CD4-positive, alpha-beta T cell (primary cell): ENCODE results near the gene IDS. TPM values are rescaled to one million over a fixed set of nuclear protein-coding genes. Genes with fewer than 3 reads are reported as not detected.
"Not testable (repeated sequence)": the region's sequence is repeated elsewhere in the genome, so short reads cannot be mapped to it uniquely, and the experiment has no call there.

Source experiments
- ATAC-seq: fragments of 200-7000 bp; cut with Tn5 transposase; one replicate; pipeline ENCODE4 v1.10.0; 2022; ENCODE audit warnings: mild to moderate bottlenecking; ENCODE audit not compliant: poor library complexity
- CTCF ChIA-PET: fragments of 350-600 bp; sonication (Branson Sonifier 250); formaldehyde crosslinking; loops from one replicate; lab custom pipeline; 2021; ENCODE audit warnings: antibody characterized with exemption, inconsistent platforms; lab: Charles Lee
- POLR2A ChIA-PET: fragments of 350-600 bp; sonication (Branson Sonifier 250); formaldehyde crosslinking; loops from one replicate; lab custom pipeline; 2021; ENCODE audit warnings: antibody characterized with exemption, inconsistent platforms; lab: Charles Lee
- DNase-seq, 14 experiments: peaks; one replicate each; pipeline ENCODE4 v3.0.0-alpha.2; 2013 to 2020; ENCODE audit warnings: mixed read lengths in 2 of 14
- H3K27ac ChIP-seq, 2 donors: one replicate each; pipeline versions ENCODE4 v1.5.1 to v1.7.0; 2013; ENCODE audit warnings: low read length in 2 of 2, low read depth in 1 of 2, mild to moderate bottlenecking in 1 of 2
- H3K27me3 ChIP-seq, 2 experiments: 1 replicate in 1 of 2; 2 replicates in 1 of 2; pipeline versions ENCODE4 v1.6.1 to v1.7.0; 2013; ENCODE audit warnings: low read length in 2 of 2, control low read depth in 1 of 2, mild to moderate bottlenecking in 1 of 2, moderate library complexity in 1 of 2; ENCODE audit not compliant: insufficient read depth in 2 of 2, control insufficient read depth in 1 of 2
- H3K36me3 ChIP-seq: one replicate; pipeline ENCODE4 v1.6.1; 2013; ENCODE audit warnings: low read length, control low read depth; ENCODE audit not compliant: insufficient read depth
- H3K4me1 ChIP-seq: one replicate; pipeline ENCODE4 v1.6.1; 2013; ENCODE audit warnings: low read length, control low read depth; ENCODE audit not compliant: insufficient read depth
- H3K4me3 ChIP-seq: one replicate; pipeline ENCODE4 v1.5.1; 2013; ENCODE audit warnings: mild to moderate bottlenecking, low read length, moderate library complexity
- H3K9me3 ChIP-seq, 2 experiments: 1 replicate in 1 of 2; 2 replicates in 1 of 2; pipeline versions ENCODE4 v1.6.1 to v1.7.0; 2013; ENCODE audit warnings: low read length in 2 of 2, mild to moderate bottlenecking in 2 of 2, control low read depth in 1 of 2, moderate library complexity in 1 of 2; ENCODE audit not compliant: control insufficient read depth in 1 of 2, insufficient read depth in 1 of 2
- H3K27ac Mint-ChIP-seq: one replicate; pipeline ENCODE4 v1.8.0; 2020; ENCODE audit warnings: mixed read lengths
- H3K27me3 Mint-ChIP-seq: one replicate; pipeline ENCODE4 v1.8.0; 2021; ENCODE audit warnings: mixed read lengths
- H3K36me3 Mint-ChIP-seq: one replicate; pipeline ENCODE4 v1.8.0; 2021; ENCODE audit warnings: low read depth, mixed read lengths
- H3K4me1 Mint-ChIP-seq: one replicate; pipeline ENCODE4 v1.8.0; 2021; ENCODE audit warnings: low read depth, mixed read lengths
- H3K4me3 Mint-ChIP-seq: one replicate; pipeline ENCODE4 v1.8.0; 2020; ENCODE audit warnings: mild to moderate bottlenecking, mixed read lengths
- H3K9me3 Mint-ChIP-seq: one replicate; pipeline ENCODE4 v1.8.0; 2020; ENCODE audit warnings: mixed read lengths
- CTCF ChIP-seq: fragments of 200-600 bp; IDR thresholded peaks from one replicate; pipeline ENCODE4 v1.8.0; 2022; ENCODE audit warnings: antibody characterized with exemption, mild to moderate bottlenecking
- intact Hi-C, 2 experiments: fragments of 100-400 bp; cut with DNase I in 1 of 2; cut with micrococcal nuclease in 1 of 2; formaldehyde crosslinking; loops; one replicate each; pipeline versions ENCODE4 v1.15.1 to v1.9.0; 2023 to 2025; cut with DNase I, micrococcal nuclease
- total RNA-seq, 174 experiments: library from RNA in 2 of 174; stranded (reverse) in 2 of 174; gene quantifications; one replicate each; pipeline ENCODE4 v1.2.3 and lab custom pipeline; 2021 to 2026

The IDS gene
- total RNA-seq, 2 experiments from 2014 or later, result 256 to 260 TPM

GRCh38 chrX:149502923-149503322, 2.2 kb downstream of the IDS start:
- not testable (repeated sequence) for H3K4me3 ChIP-seq, H3K9me3 Mint-ChIP-seq, ATAC-seq, H3K36me3 Mint-ChIP-seq, H3K9me3 ChIP-seq, H3K27me3 Mint-ChIP-seq, H3K27me3 ChIP-seq, H3K4me3 Mint-ChIP-seq
- Mint-ChIP-seq H3K27ac (peak overlapping the region; percentile 65), H3K4me1 (peaks cover 39% of the 10 kb centered on the region)
- peaks cover 49% of the 10 kb centered on the region for H3K36me3 ChIP-seq
- intact Hi-C loops, result loop anchor here in 1 of 2 experiments (5.0 to 10.0 kb wide), 3 partner anchors 124 to 1588 kb away; partner anchors contain the start of genes FMR1 and MTMR1
- H3K4me1 ChIP-seq, result peaks cover 45% of the 10 kb centered on the region
- ChIA-PET POLR2A (interaction anchor here (5.6 kb wide), 1 partner anchor 37 kb away, joined by 58 read pairs; the partner anchor contains the start of gene EOLA1), CTCF (interaction anchor here (1.6 kb wide), 1 partner anchor 38 kb away, joined by 3 read pairs; the partner anchor contains the start of gene EOLA1)
- DNase-seq, result peak in 3 of 14 experiments; percentile 21 to 43 (median 30)
- peak overlapping the region; percentile 59 to 61 for H3K27ac ChIP-seq

GRCh38 chrX:149499766-149500165, 5.3 kb downstream of the IDS start:
- intact Hi-C loops, result loop anchor here in 1 of 2 experiments (5.0 to 10.0 kb wide), 3 partner anchors 128 to 1585 kb away; partner anchors contain the start of genes FMR1 and MTMR1
- Histone ChIP-seq H3K27me3 (no peaks in the 10 kb centered on the region), H3K4me3 (no peak overlapping the region), H3K4me1 (peaks cover 31% of the 10 kb centered on the region), H3K9me3 (no peaks in the 10 kb centered on the region), H3K27ac (no peak overlapping the region), H3K36me3 (peaks cover 79% of the 10 kb centered on the region)
- no peaks in the 10 kb centered on the region for H3K27me3 Mint-ChIP-seq
- peaks cover 5% of the 10 kb centered on the region for H3K36me3 Mint-ChIP-seq
- no peaks in the 10 kb centered on the region for H3K9me3 Mint-ChIP-seq
- DNase-seq, result peak in 1 of 14 experiments; percentile 11
- CTCF ChIA-PET, result interaction anchor here (1.1 to 1.5 kb wide), 2 partner anchors 12 to 28 kb away, joined by 3 to 5 read pairs; no protein-coding TSS in a partner anchor
- POLR2A ChIA-PET, result no interaction called here
- no peak overlapping the region for H3K4me3 Mint-ChIP-seq
- TF ChIP-seq CTCF, result no peak
- H3K27ac Mint-ChIP-seq, result no peak overlapping the region
- peaks cover 29% of the 10 kb centered on the region for H3K4me1 Mint-ChIP-seq
- ATAC-seq, result no peak

GRCh38 chrX:149498767-149499166, 6.3 kb downstream of the IDS start:
- DNase-seq (peak in 1 of 14 experiments; percentile 2), ATAC-seq (no peak)
- POLR2A ChIA-PET, result interaction anchor here (0.7 kb wide), 1 partner anchor 11 kb away, joined by 4 read pairs; no protein-coding TSS in a partner anchor
- intact Hi-C loops, result no loop called here
- no peak overlapping the region for H3K27ac Mint-ChIP-seq
- TF ChIP-seq CTCF, result no peak
- CTCF ChIA-PET, result no interaction called here
- Histone ChIP-seq H3K27ac (no peak overlapping the region), H3K4me1 (peaks cover 29% of the 10 kb centered on the region), H3K9me3 (no peaks in the 10 kb centered on the region), H3K27me3 (no peaks in the 10 kb centered on the region), H3K4me3 (no peak overlapping the region), H3K36me3 (peaks cover 89% of the 10 kb centered on the region)
- H3K36me3 Mint-ChIP-seq, result no peaks in the 10 kb centered on the region
- no peaks in the 10 kb centered on the region for H3K9me3 Mint-ChIP-seq
- H3K4me3 Mint-ChIP-seq, result no peak overlapping the region
- peaks cover 21% of the 10 kb centered on the region for H3K4me1 Mint-ChIP-seq
- no peaks in the 10 kb centered on the region for H3K27me3 Mint-ChIP-seq
